ENCODE measurements around the gene SYS1. TPM values are rescaled to one million over a fixed set of nuclear protein-coding genes. Genes with fewer than 3 reads are reported as not detected.

The SYS1 gene
- total and polyA plus RNA-seq, 11 donors: 12.6 to 68.8 (median 23.0) TPM

DNA sequence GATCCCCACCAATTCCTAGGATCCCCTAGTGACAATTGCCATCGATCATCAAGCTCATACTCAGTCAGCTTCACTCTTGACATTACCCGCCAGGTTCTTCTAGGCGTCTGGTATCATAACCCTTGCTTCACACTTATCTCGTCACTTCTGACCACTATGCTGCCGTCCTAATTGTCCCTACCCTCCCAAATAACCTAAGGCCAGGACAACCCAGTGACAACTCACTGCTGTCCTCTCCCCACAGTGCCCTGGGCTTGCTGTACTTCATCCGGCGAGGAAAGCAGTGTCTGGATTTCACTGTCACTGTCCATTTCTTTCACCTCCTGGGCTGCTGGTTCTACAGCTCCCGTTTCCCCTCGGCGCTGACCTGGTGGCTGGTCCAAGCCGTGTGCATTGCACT is 3.7 kb downstream of the SYS1 start:
- DNase-seq: no peak
- no peaks in the 10 kb centered on the region for H3K27me3 ChIP-seq
- no peak overlapping the region for H3K4me3 ChIP-seq
- no peak overlapping the region for H3K27ac ChIP-seq
- TF ChIP-seq, protein P1, sequence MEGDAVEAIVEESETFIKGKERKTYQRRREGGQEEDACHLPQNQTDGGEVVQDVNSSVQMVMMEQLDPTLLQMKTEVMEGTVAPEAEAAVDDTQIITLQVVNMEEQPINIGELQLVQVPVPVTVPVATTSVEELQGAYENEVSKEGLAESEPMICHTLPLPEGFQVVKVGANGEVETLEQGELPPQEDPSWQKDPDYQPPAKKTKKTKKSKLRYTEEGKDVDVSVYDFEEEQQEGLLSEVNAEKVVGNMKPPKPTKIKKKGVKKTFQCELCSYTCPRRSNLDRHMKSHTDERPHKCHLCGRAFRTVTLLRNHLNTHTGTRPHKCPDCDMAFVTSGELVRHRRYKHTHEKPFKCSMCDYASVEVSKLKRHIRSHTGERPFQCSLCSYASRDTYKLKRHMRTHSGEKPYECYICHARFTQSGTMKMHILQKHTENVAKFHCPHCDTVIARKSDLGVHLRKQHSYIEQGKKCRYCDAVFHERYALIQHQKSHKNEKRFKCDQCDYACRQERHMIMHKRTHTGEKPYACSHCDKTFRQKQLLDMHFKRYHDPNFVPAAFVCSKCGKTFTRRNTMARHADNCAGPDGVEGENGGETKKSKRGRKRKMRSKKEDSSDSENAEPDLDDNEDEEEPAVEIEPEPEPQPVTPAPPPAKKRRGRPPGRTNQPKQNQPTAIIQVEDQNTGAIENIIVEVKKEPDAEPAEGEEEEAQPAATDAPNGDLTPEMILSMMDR (IDR thresholded peaks at IDR 0.05): no peak
- TF ChIP-seq POLR2A (IDR thresholded peaks at IDR 0.05): no peak
- 80 to 89% (median 86%) methylated on average over 11 of the region's 11 CpGs for WGBS, 4 donors
- ATAC-seq: no peak
- intact Hi-C loops (cut with DNase I): no loop called here
- H3K9me3 ChIP-seq: no peaks in the 10 kb centered on the region
- H3K36me3 ChIP-seq: peaks cover 0 to 46% (median 41%) of the 10 kb centered on the region in 9 donors
- peaks cover 0 to 52% (median 15%) of the 10 kb centered on the region in 12 donors for H3K4me1 ChIP-seq

DNA sequence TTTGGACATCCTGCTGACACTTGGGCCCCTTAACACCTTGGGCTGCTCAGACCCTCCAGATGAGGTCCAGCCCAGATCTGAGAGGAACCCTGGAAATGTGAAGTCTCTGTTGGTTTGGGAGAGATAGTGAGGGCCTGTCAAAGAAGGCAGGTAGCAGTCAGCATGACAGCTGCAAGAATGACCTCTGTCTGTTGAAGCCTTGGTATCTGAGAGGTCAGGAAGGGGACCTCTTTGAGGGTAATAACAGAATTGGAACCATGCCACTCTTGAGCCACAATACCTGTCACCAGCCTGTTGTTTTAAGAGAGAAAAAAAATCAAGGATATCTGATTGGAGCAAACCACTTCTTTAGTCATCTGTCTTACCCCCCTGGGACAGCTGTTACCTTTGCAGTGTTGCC is 4.2 kb downstream of the SYS1 start:
- TF ChIP-seq, protein P1 (IDR thresholded peaks at IDR 0.05): no peak
- TF ChIP-seq POLR2A (IDR thresholded peaks at IDR 0.05): no peak
- H3K36me3 ChIP-seq: peaks cover 0 to 46% (median 41%) of the 10 kb centered on the region in 9 donors

DNA sequence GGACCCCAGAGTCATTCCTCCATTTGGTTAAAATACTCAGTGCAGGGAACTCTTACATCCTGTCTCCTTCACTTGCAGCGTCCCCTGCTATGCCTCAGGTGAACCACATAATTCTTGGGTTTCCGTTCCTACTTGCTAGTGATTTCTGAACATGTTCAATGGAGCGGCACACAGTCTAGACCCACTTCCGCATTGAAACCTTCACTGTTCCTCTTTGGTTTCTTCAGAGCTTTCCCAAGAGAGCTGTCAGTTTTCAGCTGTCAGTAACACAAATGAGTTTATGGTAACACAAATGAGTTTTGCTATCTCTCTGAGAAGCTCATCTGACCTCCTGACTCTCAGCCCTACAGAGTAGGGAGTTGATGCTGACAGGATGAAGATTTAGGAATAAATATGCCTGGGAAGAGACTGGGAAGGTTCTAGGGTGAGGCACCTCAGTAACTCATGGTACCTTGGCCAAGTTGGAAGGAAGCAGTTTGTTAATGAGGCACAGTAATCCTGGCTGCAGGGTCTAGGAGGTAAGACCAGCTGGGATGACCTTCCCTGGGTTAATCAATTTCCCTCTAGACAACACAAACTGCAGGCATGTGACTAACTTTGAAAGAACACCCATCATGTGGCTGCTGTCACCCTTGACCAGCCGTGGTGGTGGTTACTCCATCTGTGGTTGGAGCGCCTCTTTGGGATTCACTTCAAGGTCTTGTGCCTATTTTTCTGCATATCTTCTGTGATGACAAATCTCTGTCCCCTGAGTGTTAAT is 5.4 kb downstream of the SYS1 start:
- no peak overlapping the region for H3K4me3 ChIP-seq
- intact Hi-C loops (cut with DNase I): no loop called here
- TF ChIP-seq POLR2A (IDR thresholded peaks at IDR 0.05): no peak
- TF ChIP-seq, protein P1 (IDR thresholded peaks at IDR 0.05): no peak
- DNase-seq (no peak), ATAC-seq (no peak)
- H3K27ac ChIP-seq: peak overlapping the region in 2 of 12 donors; percentile 17 to 77
- H3K4me1 ChIP-seq: peaks cover 0 to 56% (median 19%) of the 10 kb centered on the region in 12 donors
- H3K27me3 ChIP-seq: no peaks in the 10 kb centered on the region
- 58 to 83% (median 76%) methylated on average over 6 of the region's 6 CpGs for WGBS, 4 donors
- peaks cover 0 to 46% (median 41%) of the 10 kb centered on the region in 9 donors for H3K36me3 ChIP-seq
- H3K9me3 ChIP-seq: no peaks in the 10 kb centered on the region

More for the DNA sequence above, 4.2 kb downstream of the SYS1 start:
- intact Hi-C loops (cut with DNase I): no loop called here
- Histone ChIP-seq H3K27me3 (no peaks in the 10 kb centered on the region), H3K4me3 (no peak overlapping the region), H3K4me1 (peaks cover 0 to 50% (median 14%) of the 10 kb centered on the region in 12 donors), H3K9me3 (no peaks in the 10 kb centered on the region), H3K27ac (peak overlapping the region in 1 of 12 donors; percentile 77)
- ATAC-seq: no peak
- DNase-seq: no peak

DNA sequence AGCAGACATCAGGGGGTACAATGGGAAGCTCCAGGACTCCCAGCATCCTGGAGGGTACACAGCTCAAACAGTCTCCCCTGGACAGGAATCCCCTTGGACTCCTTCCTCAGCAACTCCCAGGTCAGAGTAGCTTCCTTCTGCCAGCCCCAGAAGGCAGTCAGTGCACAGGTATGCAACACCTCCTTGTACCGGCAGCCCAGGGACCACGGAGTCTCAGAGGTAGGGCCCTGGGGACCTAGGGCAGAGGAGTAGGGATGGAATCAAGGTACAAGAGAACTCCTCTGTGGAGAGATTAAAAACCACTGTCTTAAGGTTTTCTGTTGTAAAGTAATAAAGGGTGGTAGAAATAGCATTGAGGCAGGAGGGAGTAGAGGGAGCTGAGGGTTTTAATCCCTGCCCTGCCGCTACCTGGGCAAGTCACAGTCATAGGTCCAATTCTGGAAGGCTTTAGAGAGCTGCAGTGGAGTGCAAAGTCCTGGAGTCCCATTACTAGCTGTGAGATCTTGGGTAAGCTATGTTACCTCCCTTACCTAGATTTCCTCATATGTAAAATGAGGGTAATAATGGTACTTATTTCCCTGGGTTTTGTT is 7.7 kb downstream of the SYS1 start:
- WGBS, 4 donors: 75 to 97% (median 86%) methylated on average over 3 of the region's 3 CpGs
- Histone ChIP-seq H3K36me3 (peaks cover 0 to 42% (median 32%) of the 10 kb centered on the region in 9 donors), H3K27me3 (no peaks in the 10 kb centered on the region), H3K27ac (no peak overlapping the region), H3K9me3 (no peaks in the 10 kb centered on the region), H3K4me3 (no peak overlapping the region), H3K4me1 (peaks cover 0 to 40% (median 11%) of the 10 kb centered on the region in 12 donors)
- intact Hi-C loops (cut with DNase I): loop anchor here (5.0 kb wide), 6 partner anchors 37 to 402 kb away; partner anchors contain the start of genes DBNDD2 (in 4 of the 10) and PIGT (in 1 of the 10)
- TF ChIP-seq, protein P1 (IDR thresholded peaks at IDR 0.05): no peak
- TF ChIP-seq POLR2A (IDR thresholded peaks at IDR 0.05): no peak
- no peak for DNase-seq
- no peak for ATAC-seq

Data from heart left ventricle (tissue), 16 donors.